Activated T-helper 1 cell treated with anti-CD3 and anti-CD28 coated beads, Interleukin-2, amount 50 U/mL, for 16 hours (primary cell): Measurements from ENCODE around the gene PNPLA7.
A peak's percentile ranks its signal among the peaks of the same experiment; 100 is the strongest.

Source experiments
- DNase-seq, 2 donors: peaks; one replicate each; pipeline ENCODE4 v3.0.0-alpha.2; 2020; ENCODE audit warnings: low read depth in 1 of 2, low spot score in 1 of 2

The PNPLA7 gene

DNA sequence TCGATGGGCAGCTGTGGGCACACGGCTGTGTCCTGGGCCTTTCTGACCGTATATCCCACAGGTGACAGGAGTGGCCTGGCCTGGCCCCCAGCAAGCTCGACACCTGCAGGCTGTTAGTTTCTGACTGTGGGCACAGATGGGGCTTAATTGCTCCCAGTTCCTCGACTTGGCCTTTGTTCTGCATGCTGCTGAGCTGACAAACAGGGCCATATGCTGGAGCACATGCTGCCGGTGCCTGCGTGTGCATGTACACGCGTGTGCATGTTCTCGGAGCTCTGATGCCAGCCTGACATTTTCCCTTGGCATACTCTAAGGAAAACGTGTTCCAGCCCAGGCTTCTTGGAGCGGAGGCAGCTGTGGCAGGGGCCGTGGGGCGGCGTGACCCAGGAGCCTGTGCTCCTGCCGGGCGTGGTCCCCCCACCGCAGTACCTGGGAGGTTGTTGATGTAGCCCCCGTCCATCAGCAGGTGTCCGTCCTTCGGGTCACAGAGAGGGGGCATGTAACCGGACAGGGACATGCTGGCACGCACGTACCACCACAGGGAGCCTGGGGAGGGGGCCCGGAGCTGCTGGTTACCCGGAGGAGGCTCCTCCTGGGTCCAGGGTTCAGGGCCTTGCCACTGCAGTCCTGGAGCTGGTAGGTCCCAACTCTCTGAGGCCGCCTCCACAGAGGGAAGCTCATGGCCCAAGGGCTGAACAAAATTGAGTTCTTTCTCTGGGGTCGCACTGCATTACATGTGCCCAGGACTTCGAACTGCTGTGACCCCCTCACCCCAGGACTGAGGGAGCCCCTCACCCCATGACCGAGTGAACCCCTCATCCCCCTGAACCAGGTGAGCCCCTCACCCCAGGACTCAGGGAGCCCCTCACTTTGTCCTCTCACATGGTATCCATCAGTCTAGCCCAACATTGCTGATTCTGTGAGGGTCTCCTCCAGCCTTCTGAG, 86.9 kb downstream of the PNPLA7 start:
- DNase-seq, result no peak

GRCh38 chr9:137462396-137462985, 87.7 kb downstream of the PNPLA7 start:
- no peak for DNase-seq

DNA sequence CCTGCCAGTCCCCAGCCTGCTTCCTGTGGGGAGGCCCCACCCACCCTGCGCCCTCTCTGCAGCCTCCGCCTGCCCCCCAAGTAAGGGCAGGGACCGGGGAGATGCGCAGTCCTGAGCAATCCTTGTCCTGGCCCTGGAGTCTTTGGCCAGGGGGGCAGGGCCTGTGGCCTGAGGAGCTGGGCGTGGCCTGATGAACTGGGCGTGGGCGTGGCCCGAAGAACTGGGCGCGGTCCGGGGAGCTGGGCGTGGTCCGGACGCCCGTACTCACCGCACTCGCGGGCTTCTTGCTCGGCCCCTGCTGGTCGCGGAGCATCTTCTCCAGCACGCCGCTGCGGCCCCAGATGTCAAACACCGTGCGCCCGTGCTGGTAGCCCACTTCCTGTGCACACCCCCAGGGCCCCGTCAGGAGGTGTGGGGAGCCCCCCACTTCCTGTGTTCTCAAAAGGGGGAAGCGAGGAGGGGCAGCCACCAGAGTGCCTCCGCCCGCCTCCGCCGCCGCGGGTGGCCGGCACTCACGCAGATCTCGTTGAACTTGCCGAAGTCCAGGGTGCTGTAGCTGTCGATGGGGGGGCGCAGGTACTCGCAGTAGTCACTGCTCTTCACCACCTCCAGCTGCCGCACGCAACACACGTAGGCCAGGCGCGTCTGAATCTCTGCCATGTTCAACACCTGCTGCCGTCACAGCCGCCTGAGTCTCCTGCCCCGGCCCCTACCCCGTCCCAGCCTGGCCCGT, 88.4 kb downstream of the PNPLA7 start:
- DNase-seq, result peak; percentile 46 to 53

GRCh38 chr9:137461316-137461662, 88.9 kb downstream of the PNPLA7 start:
- DNase-seq, result no peak

- no peak for DNase-seq
Observed at GRCh38 chr9:137460363-137461315, 89.6 kb downstream of the PNPLA7 start.

- DNase-seq, result no peak
Observed at GRCh38 chr9:137459601-137460362, 90.4 kb downstream of the PNPLA7 start.

- DNase-seq, result peak; percentile 84 to 91
Observed at GRCh38 chr9:137459152-137459600, 91.0 kb downstream of the PNPLA7 start, which contains the start of gene NSMF. Gene NSMF, minus strand, starts transcription at chr9:137459334. Its CDS starts 232 bp downstream, at chr9:137459102.

DNA sequence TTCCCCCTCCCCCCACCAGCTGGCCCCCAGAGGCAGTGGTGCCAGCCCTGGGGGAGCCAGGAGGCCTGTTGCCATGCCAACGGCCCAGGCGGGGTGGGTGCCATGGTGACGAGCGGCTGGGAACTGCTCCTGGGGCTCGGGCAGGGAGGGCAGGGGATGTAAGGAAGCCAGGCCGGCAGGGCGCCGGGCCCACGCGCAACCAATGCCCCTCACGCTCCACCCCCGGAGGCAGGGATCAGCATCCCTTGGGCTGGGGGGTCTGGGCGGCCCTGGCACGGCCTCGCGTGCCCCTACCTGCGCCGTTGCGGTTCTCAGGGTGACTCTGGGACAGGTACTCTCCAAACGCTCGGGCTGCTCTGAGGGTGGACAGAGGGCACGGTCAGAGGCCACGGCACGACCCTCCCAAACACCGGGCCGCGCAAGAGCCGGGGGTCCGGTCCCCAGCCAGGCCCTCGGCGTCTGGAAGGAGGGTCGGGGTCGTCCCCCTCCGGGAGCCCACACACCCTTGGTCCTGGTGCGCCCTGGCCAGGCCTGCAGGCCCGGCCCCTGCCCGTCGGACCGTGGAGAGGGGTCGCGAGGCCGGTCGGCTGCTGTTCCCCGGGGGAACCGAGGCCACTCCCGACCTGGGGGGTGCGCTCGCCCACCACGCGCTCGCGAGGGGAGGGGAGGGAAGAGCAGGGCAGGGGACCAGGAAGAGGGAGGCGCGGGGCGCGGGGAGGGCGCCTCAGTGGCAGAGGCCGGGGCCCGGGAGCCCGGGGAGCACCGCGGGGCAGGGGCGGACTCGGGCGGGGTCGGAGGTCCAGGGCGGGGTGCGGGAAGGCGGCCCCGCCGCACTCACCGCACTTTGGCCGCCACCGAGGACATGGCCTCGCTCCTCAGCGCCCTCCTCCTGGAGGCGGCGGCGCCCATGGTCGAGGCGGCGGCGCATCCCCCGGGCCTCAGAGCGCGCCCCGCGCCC, 91.7 kb downstream of the PNPLA7 start:
- DNase-seq, result no peak

DNA sequence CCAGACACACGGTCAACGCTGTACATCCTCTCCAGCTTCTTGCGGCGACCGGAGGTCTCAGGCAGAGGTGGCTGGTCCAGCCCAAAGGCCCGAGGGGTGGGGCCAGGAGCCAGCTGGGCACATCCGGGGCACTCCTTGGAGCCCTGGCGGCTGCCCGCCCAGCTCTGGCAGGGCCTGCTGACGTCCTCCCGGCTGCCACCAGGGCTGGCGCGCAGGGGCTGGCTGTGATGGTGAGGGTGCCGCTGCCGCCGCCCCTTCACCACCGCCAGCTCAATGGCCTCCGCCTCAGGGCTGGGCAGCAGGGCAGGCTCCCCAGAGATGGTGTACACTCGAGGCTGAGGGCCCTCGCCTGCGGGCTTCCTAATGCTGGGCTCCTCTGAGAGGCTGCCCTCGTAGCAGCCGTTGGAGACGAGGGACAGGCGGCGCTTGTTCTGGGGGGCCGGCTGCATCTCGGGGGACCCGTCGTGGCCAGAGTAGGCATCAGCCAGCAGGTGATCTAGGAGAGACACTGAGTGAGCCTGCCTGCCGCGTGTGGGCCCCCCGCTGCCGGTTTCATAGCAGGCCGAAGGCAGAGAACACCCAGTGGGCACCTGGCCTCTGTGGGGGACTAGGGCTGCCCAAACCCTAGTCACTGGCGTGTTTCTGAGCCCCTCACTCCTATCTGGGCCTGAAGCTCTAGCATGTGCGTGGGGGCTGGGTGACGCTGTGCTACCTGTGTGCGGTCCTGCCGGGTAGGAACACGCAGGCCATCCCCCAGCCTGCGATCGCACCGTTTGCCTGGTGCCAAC, 92.6 kb downstream of the PNPLA7 start:
- DNase-seq, result no peak

GRCh38 chr9:137456864-137457405, 93.3 kb downstream of the PNPLA7 start:
- DNase-seq, result no peak

DNA sequence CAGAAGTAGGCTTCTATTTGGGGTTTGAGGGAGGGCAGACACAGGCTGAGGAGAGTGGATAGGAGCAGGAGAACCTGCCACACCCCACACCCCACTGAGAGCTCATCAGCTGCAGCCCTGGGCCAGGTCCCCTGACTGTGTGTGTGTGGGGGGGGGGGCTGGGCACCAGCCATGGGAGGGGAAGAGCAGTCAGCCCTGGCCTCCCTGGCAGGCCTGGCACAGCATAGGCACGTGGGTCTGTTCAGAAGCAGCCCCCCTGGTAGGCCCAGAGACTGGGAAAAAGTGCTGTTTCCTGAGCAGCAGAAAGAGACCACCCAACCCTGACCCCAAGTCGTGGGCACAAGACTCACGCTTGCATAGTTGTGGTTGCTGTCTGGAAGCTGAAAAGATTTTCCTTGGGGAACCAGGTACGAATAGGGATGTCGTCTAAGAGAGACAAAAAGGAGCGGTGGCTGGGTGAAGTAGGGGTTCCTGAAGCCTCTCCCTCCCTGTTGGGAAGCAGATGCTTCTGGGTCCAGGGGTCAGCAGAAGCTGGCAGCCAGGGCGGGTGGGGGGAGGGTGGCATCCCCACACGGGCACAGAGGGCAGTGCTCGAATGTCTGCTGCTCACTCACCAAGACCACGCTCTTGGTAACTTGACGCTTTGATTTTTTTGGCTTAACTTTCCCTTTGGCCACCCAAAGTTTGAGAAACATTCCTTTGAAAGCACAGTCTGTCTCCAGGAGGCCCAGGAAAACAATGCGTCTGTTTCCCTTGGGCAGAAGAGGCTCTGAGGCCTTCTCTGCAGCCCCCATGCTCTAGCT, 93.9 kb downstream of the PNPLA7 start:
- DNase-seq, result no peak

DNA sequence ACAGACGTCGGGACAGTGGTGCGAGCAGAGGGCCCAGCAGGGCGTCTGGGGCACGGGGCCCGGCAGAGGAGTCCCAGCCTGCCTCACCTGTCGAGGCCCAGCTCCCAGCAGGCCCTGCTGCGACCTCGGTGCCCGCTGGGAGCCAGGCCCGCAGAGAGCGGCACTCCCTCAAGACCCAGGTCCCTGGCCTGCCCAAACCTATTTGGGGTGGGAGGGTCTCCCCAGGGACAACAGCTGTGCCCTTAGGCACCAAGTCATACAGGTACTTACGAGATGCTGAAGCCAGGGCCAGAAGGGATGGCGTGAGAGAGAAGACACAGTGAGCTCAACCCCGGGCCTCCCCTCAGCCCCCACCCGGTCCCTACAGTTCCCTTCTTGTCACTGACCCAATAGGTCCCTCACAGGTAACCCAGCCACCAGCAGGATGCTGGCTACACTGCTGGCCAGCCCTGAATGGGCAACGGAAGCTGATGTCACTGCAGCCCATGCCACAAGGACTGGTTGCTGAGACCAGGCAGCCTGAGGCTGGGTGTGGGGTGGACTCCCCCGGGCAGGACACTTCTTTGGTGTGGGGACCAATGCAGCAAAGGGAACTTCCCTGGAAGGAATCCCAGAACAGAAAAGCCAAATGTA, 94.7 kb downstream of the PNPLA7 start:
- DNase-seq, result no peak

DNA sequence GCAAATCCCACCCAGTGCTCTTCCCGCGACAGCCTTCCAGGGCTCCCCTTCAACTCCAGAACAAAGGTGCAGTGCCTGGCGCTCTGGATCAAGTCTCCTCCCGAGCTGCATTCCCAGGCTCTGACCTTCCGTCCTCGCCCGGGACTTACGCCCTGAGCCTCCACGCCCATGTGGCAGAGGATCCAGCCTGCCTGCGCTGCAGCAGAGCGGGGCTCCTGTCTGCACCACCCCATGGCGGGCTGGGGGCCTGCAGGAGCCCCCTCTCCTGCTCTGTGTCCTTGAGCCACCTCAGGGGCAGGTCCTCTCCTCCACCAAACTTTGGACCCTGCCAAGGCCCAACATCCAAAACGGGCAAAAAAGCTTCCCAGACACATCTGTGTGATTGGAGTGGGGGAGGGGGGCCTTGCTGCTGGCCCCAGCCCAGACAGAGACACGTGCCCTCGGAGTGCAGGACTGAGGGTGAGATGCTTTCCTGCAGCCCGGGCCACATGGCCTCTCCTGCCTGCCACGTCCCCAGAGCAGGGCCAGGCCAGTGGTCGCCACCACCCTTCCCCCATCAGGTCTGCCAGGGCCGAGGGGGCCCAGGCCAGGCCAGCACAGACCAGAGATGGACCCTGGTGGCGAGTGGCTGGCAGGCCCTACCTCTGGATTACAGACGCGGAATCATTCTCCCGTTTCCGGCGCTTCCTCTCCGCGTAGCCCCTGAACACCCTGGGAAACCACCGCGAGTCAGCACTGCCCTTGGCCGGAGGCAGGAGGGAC, 95.4 kb downstream of the PNPLA7 start:
- DNase-seq, result no peak

DNA sequence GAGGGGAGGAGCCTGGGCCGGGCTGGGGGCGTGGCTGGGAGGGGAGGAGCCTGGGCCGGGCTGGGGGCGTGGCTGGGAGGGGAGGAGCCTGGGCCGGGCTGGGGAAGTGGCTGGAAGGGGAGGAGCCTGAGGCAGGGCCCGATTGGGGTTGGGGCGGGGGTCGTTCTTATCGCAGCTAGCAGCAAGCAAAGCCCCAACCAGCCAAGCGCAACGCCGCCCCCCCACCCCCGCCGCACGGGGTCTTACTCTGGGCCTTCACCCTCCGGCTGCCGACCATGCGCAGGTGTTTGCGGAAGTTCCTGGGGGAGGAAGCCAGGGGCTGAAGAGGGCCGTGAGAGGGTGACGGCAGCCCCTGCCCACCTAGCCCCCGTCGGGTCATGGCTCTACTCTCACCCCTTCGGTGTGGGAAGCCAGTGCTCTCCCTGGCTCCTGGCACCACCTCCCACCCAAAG, 96.0 kb downstream of the PNPLA7 start:
- DNase-seq, result no peak

DNA sequence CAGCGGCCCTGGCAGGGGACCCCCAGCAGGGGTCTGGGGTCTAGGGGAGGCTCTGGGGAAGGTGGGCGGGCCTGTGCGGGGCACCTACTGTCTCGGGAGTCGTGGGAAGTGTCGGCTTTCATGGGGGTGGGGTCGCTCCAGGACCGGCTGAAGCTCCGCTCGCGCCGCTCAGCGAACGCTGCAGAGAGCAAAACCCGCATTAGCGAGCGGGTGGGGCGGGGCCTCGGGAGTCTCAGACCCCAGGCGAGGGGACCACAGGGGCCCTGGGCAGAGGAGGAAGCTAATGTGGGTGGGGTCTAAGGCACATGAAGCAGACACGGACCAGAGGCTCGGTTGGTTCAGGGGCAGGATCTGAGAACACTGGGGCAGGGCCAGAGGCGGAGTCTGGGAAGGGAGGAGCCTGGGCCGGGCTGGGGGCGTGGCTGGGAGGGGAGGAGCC, 96.5 kb downstream of the PNPLA7 start:
- peak in 1 of 2 donors; percentile 54 for DNase-seq
